Gastrocnemius medialis (tissue), 4 donors: ENCODE results near the gene GABRB1.

Experiments
- CTCF ChIP-seq, 5 experiments: fragments of 450-650 bp in 3 of 5; fragments of 200-600 bp in 2 of 5; sonication (generic) in 2 of 5; IDR thresholded peaks in 4 of 5; conservative IDR thresholded peaks in 1 of 5; 1 replicate in 4 of 5; 2 replicates in 1 of 5; pipeline ENCODE4 v1.5.1; 2016 to 2019; ENCODE audit warnings: antibody characterized with exemption in 5 of 5, mild to moderate bottlenecking in 3 of 5, moderate library complexity in 3 of 5
- POLR2A ChIP-seq, 2 donors: fragments of 450-650 bp; IDR thresholded peaks; one replicate each; pipeline ENCODE4 v1.6.1; 2017; ENCODE audit warnings: antibody characterized with exemption in 2 of 2, mild to moderate bottlenecking in 2 of 2, moderate library complexity in 2 of 2

- TF ChIP-seq POLR2A (IDR thresholded peaks at IDR 0.05) (no peak), CTCF (IDR thresholded peaks at IDR 0.05 in 4 of 5, conservative IDR thresholded peaks at IDR 0.05 in 1 of 5) (no peak)
Observed at GRCh38 chr4:47251348-47252135, 220.2 kb downstream of the GABRB1 start.
